ENCODE data around the gene SECISBP2.

GRCh38 chr9:89329917-89330316, 11.6 kb downstream of the SECISBP2 start:
- TF ChIP-seq EZH2 (IDR thresholded peaks at IDR 0.05; ENCODE audit: insufficient read depth, poor library complexity, severe bottlenecking), result no peak
- no peak for TF ChIP-seq EZH2phosphoT487 (IDR thresholded peaks at IDR 0.05; ENCODE audit: insufficient read depth, low read depth)
